Esophagus squamous epithelium (tissue), 4 donors: ENCODE results near the gene SRC.

Source experiments
- CTCF ChIP-seq, 6 experiments: fragments of 450-650 bp in 4 of 6; fragments of 200-600 bp in 2 of 6; sonication (generic) in 2 of 6; IDR thresholded peaks; one replicate each; pipeline ENCODE4 v1.5.1; 2016 to 2019; ENCODE audit warnings: antibody characterized with exemption in 6 of 6, mild to moderate bottlenecking in 4 of 6, moderate library complexity in 4 of 6
- POLR2A ChIP-seq, 4 donors: fragments of 450-650 bp; IDR thresholded peaks; one replicate each; pipeline ENCODE4 v1.6.1; 2017; ENCODE audit warnings: antibody characterized with exemption in 4 of 4, mild to moderate bottlenecking in 4 of 4, moderate library complexity in 3 of 4

GRCh38 chr20:37328149-37328945 lies 17.6 kb upstream of the SRC start:
- TF ChIP-seq CTCF (IDR thresholded peaks at IDR 0.05) = no peak
- no peak for TF ChIP-seq POLR2A (IDR thresholded peaks at IDR 0.05)
